Adipose tissue (tissue), 3 donors: Measurements from ENCODE around the gene TUBB4B. TPM values are rescaled to one million over a fixed set of nuclear protein-coding genes. Genes with fewer than 3 reads are reported as not detected.
"Not testable (repeated sequence)": the region's sequence is repeated elsewhere in the genome, so short reads cannot be mapped to it uniquely, and the experiment has no call there.

Source experiments
- H3K27ac ChIP-seq: one replicate; pipeline ENCODE4 v1.5.1; 2013; ENCODE audit warnings: low read depth, low read length
- WGBS, 3 donors: extraction: QIAGEN DNeasy Blood & Tissue Kit; methylation state at CpG; one replicate each; pipeline ENCODE4 v1.1.7; 2013; 5-methylcytosine and 5-hydroxymethylcytosine counted together
- polyA plus RNA-seq, 3 donors: library from polyadenylated mRNA; stranded (reverse); fragments of 200-250 nt; gene quantifications; one replicate each; pipeline ENCODE4 v1.2.3, GENCODE V29; 2013
- donor health status: healthy with polysubstance abuse.
- donor health status: Bipolar disorder and iron deficiency.
- donor health status: healthy.

TUBB4B gene
- polyA plus RNA-seq, 3 donors: 88.8 to 317 (median 145) TPM

GRCh38 chr9:137256362-137256761 lies 15.3 kb downstream of the TUBB4B start:
- H3K27ac ChIP-seq: no peak overlapping the region
- WGBS, 3 donors: 75 to 83% (median 75%) methylated on average over 15 of the region's 15 CpGs

- WGBS, 3 donors: 88 to 94% (median 89%) methylated on average over 15 of the region's 15 CpGs
- H3K27ac ChIP-seq: no peak overlapping the region
Observed at GRCh38 chr9:137256856-137257255, 15.8 kb downstream of the TUBB4B start.

- not testable (repeated sequence) for H3K27ac ChIP-seq
- 30 to 53% (median 40%) methylated on average over 14 of the region's 15 CpGs for WGBS, 3 donors
Observed at GRCh38 chr9:137262173-137262908, 21.3 kb downstream of the TUBB4B start.

- 87 to 95% (median 88%) methylated on average over 24 of the region's 24 CpGs for WGBS, 3 donors
Observed at GRCh38 chr9:137262909-137263285, 21.8 kb downstream of the TUBB4B start.

GRCh38 chr9:137263506-137263905 lies 22.4 kb downstream of the TUBB4B start:
- WGBS, 3 donors: 77 to 86% (median 78%) methylated on average over 9 to 10 of the region's 10 CpGs

More at GRCh38 chr9:137262909-137263285, 21.8 kb downstream of the TUBB4B start:
- H3K27ac ChIP-seq: no peak overlapping the region

GRCh38 chr9:137264067-137264466 lies 23.0 kb downstream of the TUBB4B start:
- no peak overlapping the region for H3K27ac ChIP-seq
- WGBS, 3 donors: 93 to 97% (median 95%) methylated on average over 22 of the region's 22 CpGs

More at GRCh38 chr9:137263506-137263905, 22.4 kb downstream of the TUBB4B start:
- H3K27ac ChIP-seq: no peak overlapping the region

GRCh38 chr9:137265496-137266161 lies 24.5 kb downstream of the TUBB4B start:
- H3K27ac ChIP-seq: no peak overlapping the region
- WGBS, 3 donors: 92 to 95% (median 93%) methylated on average over 29 of the region's 29 CpGs

GRCh38 chr9:137266162-137266527 lies 25.1 kb downstream of the TUBB4B start:
- 84 to 90% (median 86%) methylated on average over 15 of the region's 15 CpGs for WGBS, 3 donors
- H3K27ac ChIP-seq: no peak overlapping the region

- 89 to 95% (median 90%) methylated on average over 34 of the region's 34 CpGs for WGBS, 3 donors
- no peak overlapping the region for H3K27ac ChIP-seq
Observed at GRCh38 chr9:137266585-137267453, 25.7 kb downstream of the TUBB4B start.

GRCh38 chr9:137267933-137268355 lies 26.9 kb downstream of the TUBB4B start:
- 81 to 89% (median 82%) methylated on average over 6 of the region's 6 CpGs for WGBS, 3 donors
- no peak overlapping the region for H3K27ac ChIP-seq

GRCh38 chr9:137268538-137269201 lies 27.6 kb downstream of the TUBB4B start:
- 59 to 74% (median 68%) methylated on average over 19 of the region's 19 CpGs for WGBS, 3 donors
- no peak overlapping the region for H3K27ac ChIP-seq

GRCh38 chr9:137269231-137269772 lies 28.2 kb downstream of the TUBB4B start:
- 29 to 65% (median 55%) methylated on average over 17 of the region's 17 CpGs for WGBS, 3 donors
- no peak overlapping the region for H3K27ac ChIP-seq

GRCh38 chr9:137270929-137271695 lies 30.0 kb downstream of the TUBB4B start:
- no peak overlapping the region for H3K27ac ChIP-seq
- 77 to 89% (median 79%) methylated on average over 32 of the region's 32 CpGs for WGBS, 3 donors

- no peak overlapping the region for H3K27ac ChIP-seq
- WGBS, 3 donors: 32 to 63% (median 40%) methylated on average over 3 of the region's 3 CpGs
Observed at GRCh38 chr9:137271696-137272076, 30.6 kb downstream of the TUBB4B start.

GRCh38 chr9:137272241-137273094 lies 31.4 kb downstream of the TUBB4B start:
- WGBS, 3 donors: 93 to 94% (median 94%) methylated on average over 35 to 39 of the region's 39 CpGs
- no peak overlapping the region for H3K27ac ChIP-seq

- no peak overlapping the region for H3K27ac ChIP-seq
Observed at GRCh38 chr9:137273095-137273490, 32.0 kb downstream of the TUBB4B start.

More at GRCh38 chr9:137273095-137273490, 32.0 kb downstream of the TUBB4B start:
- 41 to 86% (median 86%) methylated on average over 13 of the region's 13 CpGs for WGBS, 3 donors
